Measurements from ENCODE around the gene PRB4.

The PRB4 gene

DNA sequence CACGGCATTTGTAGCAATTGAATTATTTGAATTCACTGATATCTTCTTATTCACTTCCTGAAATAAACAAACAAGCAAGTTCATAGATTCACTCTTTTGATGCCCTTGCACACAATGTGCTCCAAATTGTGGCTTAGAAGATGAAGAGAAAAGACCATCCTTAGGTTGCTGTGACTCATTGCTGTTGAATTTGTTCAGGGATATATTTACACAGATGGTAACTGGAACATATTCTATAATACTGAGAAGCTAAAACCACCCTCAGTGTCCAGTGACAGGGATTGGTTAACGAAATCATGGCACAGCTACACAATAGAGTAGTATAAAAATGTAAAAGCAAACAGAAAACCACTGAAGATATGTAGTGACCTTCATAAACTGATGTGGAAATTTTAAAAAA is 3.1 kb downstream of the PRB4 start:
- no peak for TF ChIP-seq CTCF (IDR thresholded peaks at IDR 0.05; ENCODE audit: insufficient read depth, low read depth, low read length, missing control alignments)
- no peak overlapping the region for H3K4me3 ChIP-seq (ENCODE audit: low read depth, low read length)
- DNase-seq (ENCODE audit: low read depth) = no peak

DNA sequence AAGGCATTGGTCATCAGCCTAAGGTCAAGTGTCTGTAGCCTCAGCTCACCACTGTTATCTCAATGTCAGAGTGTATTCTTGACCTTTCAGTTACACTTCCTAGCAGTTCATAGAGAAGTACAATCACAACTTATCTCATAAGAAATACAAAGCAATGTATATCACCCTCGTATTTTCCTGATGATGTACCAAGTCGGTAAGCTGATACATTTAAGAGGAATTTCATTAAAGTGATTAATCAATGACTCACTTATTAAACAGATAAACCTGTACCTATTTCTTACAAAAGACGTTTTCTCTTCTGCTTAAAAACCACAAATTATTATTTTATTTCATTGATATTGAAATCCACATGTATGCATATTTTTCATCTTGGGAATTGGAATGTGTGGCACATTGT is 36.8 kb downstream of the PRB4 start:
- no peak overlapping the region for H3K4me3 ChIP-seq (ENCODE audit: low read depth, low read length)
- no peak for DNase-seq (ENCODE audit: low read depth)
- TF ChIP-seq CTCF (IDR thresholded peaks at IDR 0.05; ENCODE audit: insufficient read depth, low read depth, low read length, missing control alignments) = no peak

- DNase-seq (ENCODE audit: low read depth) = no peak
- no peak for TF ChIP-seq CTCF (IDR thresholded peaks at IDR 0.05; ENCODE audit: insufficient read depth, low read depth, low read length, missing control alignments)
- no peak within 1 kb of the TSS for H3K4me3 ChIP-seq (ENCODE audit: low read depth, low read length)
These were observed 40.6 kb downstream of the PRB4 start, which contains the start of gene PRB3 for GRCh38 chr12:11269607-11270006. Gene PRB3 (minus strand): TSS chr12:11269707. CDS start chr12:11269669, 38 bp downstream.

- no peak overlapping the region for H3K4me3 ChIP-seq (ENCODE audit: low read depth, low read length)
- DNase-seq (ENCODE audit: low read depth) = no peak
- TF ChIP-seq CTCF (IDR thresholded peaks at IDR 0.05; ENCODE audit: insufficient read depth, low read depth, low read length, missing control alignments) = no peak
These were observed 45.7 kb downstream of the PRB4 start for GRCh38 chr12:11264501-11264900.

All from GM12865 (cell line).